ENCODE measurements around the gene IGSF9B. TPM values are rescaled to one million over a fixed set of nuclear protein-coding genes. Genes with fewer than 3 reads are reported as not detected.
"Not testable (repeated sequence)": the region's sequence is repeated elsewhere in the genome, so short reads cannot be mapped to it uniquely, and the experiment has no call there.

Gene IGSF9B, protein sequence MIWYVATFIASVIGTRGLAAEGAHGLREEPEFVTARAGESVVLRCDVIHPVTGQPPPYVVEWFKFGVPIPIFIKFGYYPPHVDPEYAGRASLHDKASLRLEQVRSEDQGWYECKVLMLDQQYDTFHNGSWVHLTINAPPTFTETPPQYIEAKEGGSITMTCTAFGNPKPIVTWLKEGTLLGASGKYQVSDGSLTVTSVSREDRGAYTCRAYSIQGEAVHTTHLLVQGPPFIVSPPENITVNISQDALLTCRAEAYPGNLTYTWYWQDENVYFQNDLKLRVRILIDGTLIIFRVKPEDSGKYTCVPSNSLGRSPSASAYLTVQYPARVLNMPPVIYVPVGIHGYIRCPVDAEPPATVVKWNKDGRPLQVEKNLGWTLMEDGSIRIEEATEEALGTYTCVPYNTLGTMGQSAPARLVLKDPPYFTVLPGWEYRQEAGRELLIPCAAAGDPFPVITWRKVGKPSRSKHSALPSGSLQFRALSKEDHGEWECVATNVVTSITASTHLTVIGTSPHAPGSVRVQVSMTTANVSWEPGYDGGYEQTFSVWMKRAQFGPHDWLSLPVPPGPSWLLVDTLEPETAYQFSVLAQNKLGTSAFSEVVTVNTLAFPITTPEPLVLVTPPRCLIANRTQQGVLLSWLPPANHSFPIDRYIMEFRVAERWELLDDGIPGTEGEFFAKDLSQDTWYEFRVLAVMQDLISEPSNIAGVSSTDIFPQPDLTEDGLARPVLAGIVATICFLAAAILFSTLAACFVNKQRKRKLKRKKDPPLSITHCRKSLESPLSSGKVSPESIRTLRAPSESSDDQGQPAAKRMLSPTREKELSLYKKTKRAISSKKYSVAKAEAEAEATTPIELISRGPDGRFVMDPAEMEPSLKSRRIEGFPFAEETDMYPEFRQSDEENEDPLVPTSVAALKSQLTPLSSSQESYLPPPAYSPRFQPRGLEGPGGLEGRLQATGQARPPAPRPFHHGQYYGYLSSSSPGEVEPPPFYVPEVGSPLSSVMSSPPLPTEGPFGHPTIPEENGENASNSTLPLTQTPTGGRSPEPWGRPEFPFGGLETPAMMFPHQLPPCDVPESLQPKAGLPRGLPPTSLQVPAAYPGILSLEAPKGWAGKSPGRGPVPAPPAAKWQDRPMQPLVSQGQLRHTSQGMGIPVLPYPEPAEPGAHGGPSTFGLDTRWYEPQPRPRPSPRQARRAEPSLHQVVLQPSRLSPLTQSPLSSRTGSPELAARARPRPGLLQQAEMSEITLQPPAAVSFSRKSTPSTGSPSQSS (N-terminal part only)
- 0.83 and 2.0 TPM in 2 replicates for total RNA-seq

DNA sequence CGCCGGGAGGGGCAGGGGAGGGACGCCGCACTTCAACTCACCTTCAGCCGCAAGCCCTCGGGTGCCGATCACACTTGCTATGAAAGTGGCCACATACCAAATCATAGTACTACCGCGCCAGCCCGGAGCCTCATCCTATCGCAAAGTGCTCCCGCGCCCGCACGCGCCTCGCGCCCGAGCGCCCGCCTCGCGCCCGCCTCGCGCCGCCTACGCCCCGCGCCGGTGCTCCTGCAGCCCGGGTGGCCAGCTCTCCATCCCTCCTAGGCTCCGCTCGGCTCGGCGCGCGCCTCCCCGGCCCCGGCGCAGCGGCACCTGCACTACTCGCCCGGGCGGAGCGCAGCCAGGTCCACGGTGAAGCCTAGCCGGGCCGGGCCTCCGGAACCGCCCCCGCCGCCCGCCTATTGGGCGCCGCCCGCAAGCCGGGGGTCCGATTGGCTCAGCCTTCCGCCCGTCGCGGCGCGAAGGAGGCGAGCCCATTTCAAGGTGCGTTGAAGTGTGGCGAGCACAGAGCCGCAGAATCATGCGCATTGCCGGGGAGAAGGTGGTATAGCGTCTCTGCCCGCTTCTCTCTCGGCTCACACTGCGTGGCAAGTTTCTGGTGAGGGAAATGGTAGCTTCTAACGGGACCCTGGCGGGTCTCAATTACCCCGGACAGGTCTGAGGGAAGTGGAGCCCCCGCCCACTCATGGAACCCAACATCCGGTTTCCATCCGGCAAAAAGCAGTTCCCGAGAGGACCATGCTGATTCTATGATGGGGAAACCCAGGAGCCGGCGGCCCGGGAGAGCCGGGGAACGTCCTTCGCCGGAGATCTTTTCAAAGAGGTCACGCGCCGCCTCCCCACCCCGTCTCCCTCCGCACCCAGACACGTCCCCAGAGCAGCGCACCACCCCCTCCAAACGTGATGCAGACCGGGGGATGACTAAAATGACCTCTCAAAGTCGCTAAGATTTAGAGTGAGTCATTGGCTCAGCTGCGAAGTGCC is at the start of gene IGSF9B:
Gene IGSF9B, minus strand, starts transcription at position 319 of the 984 bp plus-strand sequence. Its CDS starts 214 bp downstream, at position 105.
- CTCF ChIA-PET, result no interaction called here
- ATAC-seq (ENCODE audit: low read depth), result peak; percentile 95
- Mint-ChIP-seq H3K27ac (peak within 1 kb of the TSS; percentile 30), H3K9me3 (no peaks in the 10 kb centered on the region), H3K4me3 (peak within 1 kb of the TSS; percentile 83), H3K27me3 (peaks cover 46% of the 10 kb centered on the region), H3K36me3 (ENCODE audit: low read depth) (no peaks in the 10 kb centered on the region), H3K4me1 (peaks cover 17% of the 10 kb centered on the region)
- TF ChIP-seq, protein P1, sequence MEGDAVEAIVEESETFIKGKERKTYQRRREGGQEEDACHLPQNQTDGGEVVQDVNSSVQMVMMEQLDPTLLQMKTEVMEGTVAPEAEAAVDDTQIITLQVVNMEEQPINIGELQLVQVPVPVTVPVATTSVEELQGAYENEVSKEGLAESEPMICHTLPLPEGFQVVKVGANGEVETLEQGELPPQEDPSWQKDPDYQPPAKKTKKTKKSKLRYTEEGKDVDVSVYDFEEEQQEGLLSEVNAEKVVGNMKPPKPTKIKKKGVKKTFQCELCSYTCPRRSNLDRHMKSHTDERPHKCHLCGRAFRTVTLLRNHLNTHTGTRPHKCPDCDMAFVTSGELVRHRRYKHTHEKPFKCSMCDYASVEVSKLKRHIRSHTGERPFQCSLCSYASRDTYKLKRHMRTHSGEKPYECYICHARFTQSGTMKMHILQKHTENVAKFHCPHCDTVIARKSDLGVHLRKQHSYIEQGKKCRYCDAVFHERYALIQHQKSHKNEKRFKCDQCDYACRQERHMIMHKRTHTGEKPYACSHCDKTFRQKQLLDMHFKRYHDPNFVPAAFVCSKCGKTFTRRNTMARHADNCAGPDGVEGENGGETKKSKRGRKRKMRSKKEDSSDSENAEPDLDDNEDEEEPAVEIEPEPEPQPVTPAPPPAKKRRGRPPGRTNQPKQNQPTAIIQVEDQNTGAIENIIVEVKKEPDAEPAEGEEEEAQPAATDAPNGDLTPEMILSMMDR (IDR thresholded peaks at IDR 0.05), result no peak
- intact Hi-C loops (cut with micrococcal nuclease), result loop anchor here (1.0 to 5.0 kb wide), 3 partner anchors 60 to 296 kb away; partner anchors contain the start of genes ACAD8 and THYN1
- peak; percentile 71 for DNase-seq
- POLR2A ChIA-PET, result no interaction called here

DNA sequence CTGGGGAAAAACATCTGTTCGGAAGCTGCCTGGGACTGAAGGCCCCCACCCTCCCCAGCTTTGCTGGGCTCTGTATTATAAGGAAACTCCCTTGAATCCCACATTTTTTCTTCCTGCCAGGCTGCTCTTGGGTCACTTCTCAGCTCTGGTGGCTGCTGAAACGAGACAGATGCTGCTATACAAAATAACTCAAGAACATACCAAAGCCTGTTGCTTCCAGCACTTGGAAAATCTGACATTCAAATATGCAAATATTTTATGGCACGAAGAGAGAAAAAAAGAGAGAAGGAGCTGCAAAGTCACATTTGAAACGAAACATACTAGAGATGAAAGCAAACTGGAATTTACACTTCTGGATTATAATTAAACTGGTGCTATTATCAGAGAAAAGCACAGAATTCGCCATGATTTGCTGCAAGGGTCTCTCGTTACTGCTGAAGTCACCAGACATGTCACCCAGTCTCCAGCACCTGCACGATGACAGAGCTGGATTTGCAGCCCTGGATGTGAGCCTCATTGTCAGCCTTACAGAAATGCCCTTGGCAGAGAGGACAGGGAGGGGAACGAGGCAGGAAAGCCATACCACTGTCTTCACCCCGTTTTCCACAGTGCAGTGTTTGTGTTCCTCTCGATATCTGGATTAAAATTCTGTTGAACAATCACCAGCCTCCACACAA is 47.9 kb upstream of the IGSF9B start:
- Mint-ChIP-seq H3K4me1 (peaks cover 10% of the 10 kb centered on the region), H3K4me3 (no peak overlapping the region), H3K27ac (no peak overlapping the region), H3K36me3 (ENCODE audit: low read depth) (no peaks in the 10 kb centered on the region), H3K27me3 (peaks cover 4% of the 10 kb centered on the region), H3K9me3 (no peaks in the 10 kb centered on the region)
- CTCF ChIA-PET, result no interaction called here
- no peak for ATAC-seq (ENCODE audit: low read depth)
- intact Hi-C loops (cut with micrococcal nuclease), result no loop called here
- TF ChIP-seq, protein P1 (IDR thresholded peaks at IDR 0.05), result no peak
- POLR2A ChIA-PET, result no interaction called here
- no peak for DNase-seq

DNA sequence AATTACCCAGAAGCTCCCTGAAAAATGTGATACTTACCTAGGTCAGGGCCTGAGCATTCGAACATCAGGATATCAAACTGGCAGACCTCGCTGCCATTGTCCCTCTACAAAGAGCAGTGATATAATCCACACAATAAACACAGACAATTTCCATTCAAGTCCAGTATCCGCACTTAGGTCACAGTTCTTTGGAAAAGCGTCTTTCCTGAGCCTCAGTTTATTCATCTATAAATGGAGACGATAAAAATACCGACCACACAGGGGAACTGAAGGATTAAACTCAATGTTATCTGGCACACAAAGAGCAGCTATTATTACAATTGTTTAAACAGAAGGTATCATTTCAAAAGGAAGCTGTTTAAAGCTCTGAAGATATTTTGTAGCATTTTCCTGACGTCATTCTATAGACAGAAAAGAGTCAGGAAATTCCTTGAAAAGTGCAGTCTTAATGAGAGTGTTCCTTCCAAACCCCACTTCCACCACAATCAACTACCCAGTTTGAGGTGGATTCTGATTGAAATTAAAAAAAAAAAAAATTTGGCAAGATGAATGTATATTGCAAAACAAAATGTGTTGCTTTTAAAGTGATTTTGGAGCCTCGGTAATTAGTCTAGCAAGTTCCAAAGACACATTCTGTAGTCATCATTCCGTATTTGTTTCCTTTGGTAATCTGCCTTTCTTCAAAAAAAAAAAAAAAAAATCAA is 47.2 kb upstream of the IGSF9B start:
- ChIA-PET CTCF (no interaction called here), POLR2A (no interaction called here)
- Mint-ChIP-seq H3K27ac (no peak overlapping the region), H3K36me3 (ENCODE audit: low read depth) (no peaks in the 10 kb centered on the region), H3K4me1 (peaks cover 7% of the 10 kb centered on the region), H3K4me3 (no peak overlapping the region), H3K27me3 (no peaks in the 10 kb centered on the region), H3K9me3 (no peaks in the 10 kb centered on the region)
- DNase-seq (no peak), ATAC-seq (ENCODE audit: low read depth) (no peak)
- intact Hi-C loops (cut with micrococcal nuclease), result no loop called here
- TF ChIP-seq, protein P1 (IDR thresholded peaks at IDR 0.05), result no peak

DNA sequence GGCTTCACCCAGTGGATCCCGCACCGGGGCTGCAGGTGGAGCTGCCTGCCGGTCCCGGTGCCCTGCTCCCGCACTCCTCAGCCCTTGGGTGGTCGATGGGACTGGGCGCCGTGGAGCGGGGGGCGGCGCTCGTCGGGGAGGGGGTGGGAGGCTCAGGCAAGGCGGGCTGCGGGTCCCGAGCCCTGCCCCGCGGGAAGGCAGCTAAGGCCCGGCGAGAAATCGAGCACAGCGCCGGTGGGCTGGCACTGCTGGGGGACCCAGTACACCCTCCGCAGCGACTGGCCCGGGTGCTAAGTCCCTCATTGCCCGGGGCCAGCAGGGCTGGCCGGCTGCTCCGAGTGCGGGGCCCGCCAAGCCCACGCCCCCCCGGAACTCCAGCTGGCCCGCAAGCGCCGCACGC is 46.1 kb upstream of the IGSF9B start:
- H3K27ac Mint-ChIP-seq; H3K27me3 Mint-ChIP-seq; H3K4me3 Mint-ChIP-seq; H3K4me1 Mint-ChIP-seq; CTCF ChIA-PET; DNase-seq; ATAC-seq (ENCODE audit: low read depth); H3K9me3 Mint-ChIP-seq; H3K36me3 Mint-ChIP-seq (ENCODE audit: low read depth); intact Hi-C loops (cut with micrococcal nuclease); POLR2A ChIA-PET: not testable (repeated sequence)

DNA sequence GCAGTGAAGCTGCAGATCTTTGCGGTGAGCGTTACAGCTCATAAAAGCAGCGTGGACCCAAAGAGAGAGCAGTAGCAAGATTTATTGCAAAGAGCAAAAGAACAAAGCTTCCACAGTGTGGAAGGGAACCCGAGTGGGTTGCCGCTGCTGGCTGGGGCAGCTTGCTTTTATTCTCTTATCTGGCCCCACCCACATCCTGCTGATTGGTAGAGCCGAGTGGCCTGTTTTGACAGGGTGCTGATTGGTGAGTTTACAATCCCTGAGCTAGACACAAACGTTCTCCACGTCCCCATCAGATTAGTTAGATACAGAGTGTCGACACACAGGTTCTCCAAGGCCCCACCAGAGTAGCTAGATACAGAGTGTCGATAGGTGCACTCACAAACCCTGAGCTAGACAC is 45.6 kb upstream of the IGSF9B start:
- POLR2A ChIA-PET; ATAC-seq (ENCODE audit: low read depth): not testable (repeated sequence)

More for the DNA sequence above, 45.6 kb upstream of the IGSF9B start:
- DNase-seq; H3K36me3 Mint-ChIP-seq (ENCODE audit: low read depth); H3K9me3 Mint-ChIP-seq; CTCF ChIA-PET; intact Hi-C loops (cut with micrococcal nuclease); H3K27ac Mint-ChIP-seq; H3K27me3 Mint-ChIP-seq; H3K4me1 Mint-ChIP-seq; H3K4me3 Mint-ChIP-seq: not testable (repeated sequence)
